Calu3 (cell line): Measurements from ENCODE around the gene CECR2. TPM values are rescaled to one million over a fixed set of nuclear protein-coding genes. Genes with fewer than 3 reads are reported as not detected.

Experiments
- BruUV-seq: library from RNA; stranded (reverse); fragments of 400-500 nt; replicated peaks from 2 replicates; lab custom pipeline; 2021; lab: Mats Ljungman, UMichigan
- CTCF ChIA-PET: fragments of 300-600 bp; sonication (Branson Sonifier 250); formaldehyde crosslinking; loops from one replicate; lab custom pipeline; 2022; ENCODE audit warnings: antibody characterized with exemption; lab: Charles Lee
- DNase-seq: peaks from one replicate; pipeline ENCODE4 v3.0.0; 2022
- H3K27ac Mint-ChIP-seq: one replicate; pipeline ENCODE4 v1.8.0; 2022; ENCODE audit warnings: mixed read lengths; ENCODE audit not compliant: unreplicated experiment
- H3K27me3 Mint-ChIP-seq: one replicate; pipeline ENCODE4 v1.8.0; 2022; ENCODE audit warnings: mixed read lengths; ENCODE audit not compliant: unreplicated experiment
- H3K36me3 Mint-ChIP-seq: one replicate; pipeline ENCODE4 v1.8.0; 2022; ENCODE audit warnings: mild to moderate bottlenecking, moderate library complexity, mixed read lengths; ENCODE audit not compliant: insufficient read depth, unreplicated experiment
- H3K4me1 Mint-ChIP-seq: one replicate; pipeline ENCODE4 v1.8.0; 2022; ENCODE audit warnings: mild to moderate bottlenecking, low read depth, mixed read lengths; ENCODE audit not compliant: unreplicated experiment
- H3K4me3 Mint-ChIP-seq: one replicate; pipeline ENCODE4 v1.8.0; 2022; ENCODE audit warnings: mild to moderate bottlenecking, low read depth, moderate library complexity, mixed read lengths; ENCODE audit not compliant: unreplicated experiment
- H3K9me3 Mint-ChIP-seq: one replicate; pipeline ENCODE4 v1.8.0; 2022; ENCODE audit warnings: low read depth, mixed read lengths; ENCODE audit not compliant: unreplicated experiment
- CTCF ChIP-seq: fragments of 200-600 bp; IDR thresholded peaks from one replicate; pipeline ENCODE4 v1.8.0; 2022; ENCODE audit warnings: antibody characterized with exemption; ENCODE audit not compliant: unreplicated experiment
- intact Hi-C: fragments of 100-400 bp; cut with micrococcal nuclease; formaldehyde crosslinking; loops from one replicate; pipeline ENCODE4 v1.10.0; 2022; ENCODE audit not compliant: unreplicated experiment
- total RNA-seq: library from RNA; stranded (reverse); gene quantifications from 2 replicates; pipeline ENCODE4 v1.2.3, GENCODE V29; 2022

CECR2 gene
- total RNA-seq, 1 experiment from 2014 or later: 0.09 TPM

GRCh38 chr22:17350292-17350691, 19.0 kb upstream of the CECR2 start:
- CTCF ChIA-PET: interaction anchor here (0.7 kb wide), 1 partner anchor 10 kb away, joined by 3 read pairs; no protein-coding TSS in a partner anchor
- intact Hi-C loops: no loop called here
- no peak for DNase-seq
- H3K4me1 Mint-ChIP-seq: peaks cover 9% of the 10 kb centered on the region
- no peaks in the 10 kb centered on the region for H3K36me3 Mint-ChIP-seq
- no peak for TF ChIP-seq CTCF
- no peaks in the 10 kb centered on the region for H3K9me3 Mint-ChIP-seq
- H3K27ac Mint-ChIP-seq: no peak overlapping the region
- no peak overlapping the region for H3K4me3 Mint-ChIP-seq
- peaks cover 40% of the 10 kb centered on the region for H3K27me3 Mint-ChIP-seq
- no TSS peak for BruUV-seq

GRCh38 chr22:17352798-17353197, 16.5 kb upstream of the CECR2 start:
- no TSS peak for BruUV-seq
- no peaks in the 10 kb centered on the region for H3K9me3 Mint-ChIP-seq
- H3K36me3 Mint-ChIP-seq: no peaks in the 10 kb centered on the region
- H3K27ac Mint-ChIP-seq: no peak overlapping the region
- no peak for TF ChIP-seq CTCF
- peaks cover 9% of the 10 kb centered on the region for H3K4me1 Mint-ChIP-seq
- CTCF ChIA-PET: interaction anchor here (0.6 kb wide), 1 partner anchor 230 kb away, joined by 5 read pairs; no protein-coding TSS in a partner anchor
- intact Hi-C loops: no loop called here
- no peak for DNase-seq
- no peak overlapping the region for H3K4me3 Mint-ChIP-seq
- peaks cover 44% of the 10 kb centered on the region for H3K27me3 Mint-ChIP-seq

- no peak for TF ChIP-seq CTCF
- peaks cover 29% of the 10 kb centered on the region for H3K27me3 Mint-ChIP-seq
- CTCF ChIA-PET: interaction anchor here (1.3 kb wide), 1 partner anchor 10 kb away, joined by 4 read pairs; no protein-coding TSS in a partner anchor
- H3K4me1 Mint-ChIP-seq: no peaks in the 10 kb centered on the region
- H3K4me3 Mint-ChIP-seq: no peak overlapping the region
- no TSS peak for BruUV-seq
- no peak for DNase-seq
- intact Hi-C loops: no loop called here
- no peak overlapping the region for H3K27ac Mint-ChIP-seq
- H3K36me3 Mint-ChIP-seq: no peaks in the 10 kb centered on the region
- H3K9me3 Mint-ChIP-seq: no peaks in the 10 kb centered on the region
Measured at GRCh38 chr22:17357688-17358087, 11.6 kb upstream of the CECR2 start.

- H3K36me3 Mint-ChIP-seq: no peaks in the 10 kb centered on the region
- intact Hi-C loops: no loop called here
- BruUV-seq: no TSS peak
- no peaks in the 10 kb centered on the region for H3K9me3 Mint-ChIP-seq
- H3K27me3 Mint-ChIP-seq: peaks cover 29% of the 10 kb centered on the region
- H3K4me3 Mint-ChIP-seq: no peak overlapping the region
- CTCF ChIA-PET: interaction anchor here (1.3 kb wide), 1 partner anchor 9 kb away, joined by 4 read pairs; no protein-coding TSS in a partner anchor
- no peaks in the 10 kb centered on the region for H3K4me1 Mint-ChIP-seq
- no peak for DNase-seq
- no peak for TF ChIP-seq CTCF
- no peak overlapping the region for H3K27ac Mint-ChIP-seq
Measured at GRCh38 chr22:17358415-17358814, 10.8 kb upstream of the CECR2 start.
